ENCODE measurements around the gene CMTM7. TPM values are rescaled to one million over a fixed set of nuclear protein-coding genes. Genes with fewer than 3 reads are reported as not detected.

Gene CMTM7
- total and polyA plus RNA-seq, 2 of the 13 experiments (the other 11 are each of a cell fraction or from before 2014, with no cell fraction given), result 20.9 to 21.4 TPM

- TF ChIP-seq ZBTB4 (CRISPR knock-in tag; IDR thresholded peaks at IDR 0.05; ENCODE audit: borderline replicate concordance) (no peak), CERS6 (CRISPR knock-in tag; IDR thresholded peaks at IDR 0.05) (0 out of 2 replicates have a peak, but pooled peaks have one; percentile 64), ZBTB39 (CRISPR knock-in tag; IDR thresholded peaks at IDR 0.05) (no peak), KDM3A (CRISPR knock-in tag; IDR thresholded peaks at IDR 0.05; ENCODE audit: low read depth) (peak; percentile 87), ZNF710 (CRISPR knock-in tag; IDR thresholded peaks at IDR 0.05; ENCODE audit: borderline replicate concordance) (peak; percentile 76; the same call in 1 of the 2 replicates), STAT6 (CRISPR knock-in tag; IDR thresholded peaks at IDR 0.05; ENCODE audit: borderline replicate concordance) (no peak), MATR3 (CRISPR knock-in tag; IDR thresholded peaks at IDR 0.05) (no peak), CSRNP2 (CRISPR knock-in tag; conservative IDR thresholded peaks at IDR 0.05; ENCODE audit: low read depth) (no peak), HNRNPUL1 (IDR thresholded peaks at IDR 0.05; ENCODE audit: low read depth, low read length) (no peak), ZNF382 (CRISPR knock-in tag; IDR thresholded peaks at IDR 0.05; ENCODE audit: borderline replicate concordance) (no peak), ZNF567 (CRISPR knock-in tag; IDR thresholded peaks at IDR 0.05; ENCODE audit: borderline replicate concordance) (no peak), MAZ (IDR thresholded peaks at IDR 0.05; ENCODE audit: borderline replicate concordance, low read depth, low read length) (no peak), MAZ (CRISPR knock-in tag; IDR thresholded peaks at IDR 0.05; ENCODE audit: low read depth) (peak; percentile 54; the same call in 1 of the 2 replicates), TARDBP (CRISPR knock-in tag; IDR thresholded peaks at IDR 0.05) (peak; percentile 59; the same call in 1 of the 2 replicates)
Observed at GRCh38 chr3:32401556-32402081, 10.0 kb downstream of the CMTM7 start (continued).
